HCT116 (cell line): ENCODE measurements around the gene CDH23. TPM values are rescaled to one million over a fixed set of nuclear protein-coding genes. Genes with fewer than 3 reads are reported as not detected.

Experiments
- ATAC-seq: fragments of 200-7000 bp; cut with Tn5 transposase; 2 replicates; pipeline ENCODE4 v1.9.1; 2020; ENCODE audit warnings: mild to moderate bottlenecking, moderate library complexity
- BruUV-seq: library from RNA; stranded (reverse); fragments of 400-500 nt; replicated peaks from 2 replicates; lab custom pipeline; 2021; lab: Mats Ljungman, UMichigan
- CTCF ChIA-PET: fragments of 300-600 bp; sonication (Branson Sonifier 250); formaldehyde crosslinking; loops from one replicate; lab custom pipeline; 2021; ENCODE audit warnings: antibody characterized with exemption; lab: Charles Lee
- POLR2A ChIA-PET: fragments of 300-600, 350-600 bp; sonication (Branson Sonifier 250); formaldehyde crosslinking; loops from one replicate; lab custom pipeline; 2021; ENCODE audit warnings: antibody characterized with exemption; lab: Charles Lee
- RAD21 ChIA-PET, 2 experiments: fragments of 300-600 bp; sonication (Branson Sonifier 250); formaldehyde crosslinking; loops; one replicate each; lab custom pipeline; 2023; ENCODE audit warnings: low total read pairs in 2 of 2; ENCODE audit not compliant: uncharacterized antibody in 2 of 2, unreplicated experiment in 2 of 2, low non-redundant PET in 1 of 2; lab: Charles Lee
- DNase-seq: peaks from one replicate; pipeline ENCODE4 v3.0.0-alpha.2; 2010; ENCODE audit warnings: low read depth, low spot score
- H2AFZ ChIP-seq: fragments of 200-600 bp; shearing (Covaris generic), sonication (generic); 2 replicates; pipeline ENCODE4 v1.6.1; 2017; ENCODE audit warnings: low read depth, mixed run types, mixed read lengths, antibody characterized with exemption, low read length; ENCODE audit not compliant: poor library complexity, severe bottlenecking
- H3K27ac ChIP-seq: 2 replicates; pipeline ENCODE4 v1.5.1; 2012; ENCODE audit warnings: low read depth, low read length
- H3K27me3 ChIP-seq: fragments of 200-600 bp; sonication (generic); 2 replicates; pipeline ENCODE4 v1.6.1; 2016; ENCODE audit warnings: mixed run types, low read length, mixed read lengths; ENCODE audit not compliant: insufficient read depth
- H3K36me3 ChIP-seq, 2 experiments: fragments of 200-500 bp in 1 of 2; fragments of 200-600 bp in 1 of 2; sonication (Bioruptor generic) in 1 of 2; sonication (generic) in 1 of 2; 2 replicates each; pipeline versions ENCODE4 v1.5.1 to v1.6.1; 2014 to 2016; ENCODE audit warnings: low read length in 2 of 2, inconsistent platforms in 1 of 2, mixed read lengths in 1 of 2, mixed run types in 1 of 2; ENCODE audit not compliant: insufficient read depth in 2 of 2, control insufficient read depth in 1 of 2
- H3K4me1 ChIP-seq, 2 experiments: fragments of 200-600 bp in 1 of 2; sonication (generic) in 1 of 2; 2 replicates each; pipeline versions ENCODE4 v1.5.1 to v1.6.1; 2012 to 2017; ENCODE audit warnings: low read length in 2 of 2, inconsistent platforms in 1 of 2, mild to moderate bottlenecking in 1 of 2, mixed read lengths in 1 of 2, mixed run types in 1 of 2, moderate library complexity in 1 of 2; ENCODE audit not compliant: insufficient read depth in 2 of 2, control insufficient read depth in 1 of 2
- H3K4me2 ChIP-seq: fragments of 200-600 bp; sonication (generic); 2 replicates; pipeline ENCODE4 v1.6.1; 2017; ENCODE audit warnings: mixed run types, low read length, mixed read lengths
- H3K4me3 ChIP-seq, 2 experiments: fragments of 200-600 bp in 1 of 2; sonication (generic) in 1 of 2; replicated peaks in 1 of 2; 2 replicates each; pipeline ENCODE4 v1.5.1; 2011 to 2016; ENCODE audit warnings: low read length in 2 of 2, control low read depth in 1 of 2, low read depth in 1 of 2, mild to moderate bottlenecking in 1 of 2, mixed read lengths in 1 of 2, mixed run types in 1 of 2
- H3K79me2 ChIP-seq: fragments of 200-600 bp; sonication (generic); 2 replicates; pipeline ENCODE4 v1.6.1; 2017; ENCODE audit warnings: mild to moderate bottlenecking, mixed run types, low read length, moderate library complexity, mixed read lengths; ENCODE audit not compliant: insufficient read depth
- H3K9ac ChIP-seq: fragments of 200-600 bp; sonication (generic); 2 replicates; pipeline ENCODE4 v1.6.1; 2016; ENCODE audit warnings: low read length, mixed read lengths
- H3K9me2 ChIP-seq: fragments of 200-600 bp; sonication (generic), shearing (Covaris generic); 2 replicates; pipeline ENCODE4 v1.6.1; 2017; ENCODE audit warnings: mixed run types, mild to moderate bottlenecking, moderate library complexity; ENCODE audit not compliant: insufficient read depth
- H3K9me3 ChIP-seq, 2 experiments: fragments of 200-500 bp in 1 of 2; fragments of 200-600 bp in 1 of 2; sonication (Bioruptor generic) in 1 of 2; sonication (generic) in 1 of 2; 2 replicates each; pipeline ENCODE4 v1.6.1; 2014 to 2017; ENCODE audit warnings: low read length in 2 of 2, mixed read lengths in 2 of 2, inconsistent platforms in 1 of 2, low read depth in 1 of 2, mild to moderate bottlenecking in 1 of 2, mixed run types in 1 of 2, moderate library complexity in 1 of 2; ENCODE audit not compliant: control insufficient read depth in 1 of 2, insufficient read depth in 1 of 2
- H4K20me1 ChIP-seq: fragments of 200-600 bp; sonication (generic), shearing (Covaris generic); 2 replicates; pipeline ENCODE4 v1.6.1; 2017; ENCODE audit warnings: mixed run types, mild to moderate bottlenecking, moderate library complexity; ENCODE audit not compliant: insufficient read depth
- ATF3 ChIP-seq: IDR thresholded peaks from 2 replicates; pipeline ENCODE4 v1.6.1; 2012
- CBX3 ChIP-seq: IDR thresholded peaks from 2 replicates; pipeline ENCODE4 v1.6.1; 2012; ENCODE audit warnings: low read depth
- CEBPB ChIP-seq: IDR thresholded peaks from 2 replicates; pipeline ENCODE4 v1.6.1; 2012; ENCODE audit warnings: low read depth
- CTCF ChIP-seq, 3 experiments: fragments of 200-600 bp in 1 of 3; sonication (generic) in 1 of 3; IDR thresholded peaks in 2 of 3; conservative IDR thresholded peaks in 1 of 3; 2 replicates each; pipeline ENCODE4 v1.5.1; 2012 to 2017; ENCODE audit warnings: low read depth in 2 of 3, low read length in 2 of 3, antibody characterized with exemption in 1 of 3, borderline replicate concordance in 1 of 3, control low read depth in 1 of 3, mild to moderate bottlenecking in 1 of 3, mixed read lengths in 1 of 3, mixed run types in 1 of 3, moderate library complexity in 1 of 3; ENCODE audit not compliant: insufficient read depth in 1 of 3
- ELF1 ChIP-seq: IDR thresholded peaks from 2 replicates; pipeline ENCODE4 v1.6.1; 2012; ENCODE audit warnings: low read depth, borderline replicate concordance
- EZH2 ChIP-seq: fragments of 200-600 bp; sonication (generic); IDR thresholded peaks from 2 replicates; pipeline ENCODE4 v1.6.1; 2017; ENCODE audit warnings: antibody characterized with exemption, mixed run types
- EZH2phosphoT487 ChIP-seq: fragments of 200-600 bp; IDR thresholded peaks from 2 replicates; pipeline ENCODE4 v1.6.1; 2018; ENCODE audit warnings: antibody characterized with exemption, borderline replicate concordance
- FOSL1 ChIP-seq: IDR thresholded peaks from 2 replicates; pipeline ENCODE4 v1.6.1; 2012; ENCODE audit warnings: low read depth
- JUND ChIP-seq: IDR thresholded peaks from 2 replicates; pipeline ENCODE4 v1.6.1; 2012
- MAX ChIP-seq: IDR thresholded peaks from 2 replicates; pipeline ENCODE4 v1.6.1; 2012
- POLR2A ChIP-seq: IDR thresholded peaks from 2 replicates; pipeline ENCODE4 v1.7.0; 2011; ENCODE audit warnings: borderline replicate concordance; ENCODE audit not compliant: insufficient read depth, insufficient read length; ENCODE audit errors: extremely low read depth
- SIN3A ChIP-seq: IDR thresholded peaks from 2 replicates; pipeline ENCODE4 v1.6.1; 2012; ENCODE audit warnings: low read depth
- SP1 ChIP-seq: IDR thresholded peaks from 2 replicates; pipeline ENCODE4 v1.6.1; 2012; ENCODE audit warnings: low read depth
- SRF ChIP-seq: IDR thresholded peaks from 2 replicates; pipeline ENCODE4 v1.6.1; 2012; ENCODE audit warnings: low read depth
- TCF7L2 ChIP-seq: IDR thresholded peaks from 2 replicates; pipeline ENCODE4 v1.7.0; 2011; ENCODE audit warnings: borderline replicate concordance, inconsistent platforms; ENCODE audit not compliant: insufficient read depth, insufficient read length; ENCODE audit errors: extremely low read depth
- YY1 ChIP-seq: IDR thresholded peaks from 2 replicates; pipeline ENCODE4 v1.6.1; 2011; ENCODE audit warnings: low read length, low read depth, moderate library complexity, mild to moderate bottlenecking; ENCODE audit not compliant: insufficient replicate concordance; ENCODE audit errors: extremely low read depth
- ZBTB33 ChIP-seq: IDR thresholded peaks from 2 replicates; pipeline ENCODE4 v1.6.1; 2011; ENCODE audit warnings: mild to moderate bottlenecking, low read length, moderate library complexity; ENCODE audit not compliant: insufficient replicate concordance; ENCODE audit errors: extremely low read depth
- ZFX ChIP-seq: fragments of 450-650 bp; IDR thresholded peaks from 2 replicates; pipeline ENCODE4 v1.6.1; 2017
- intact Hi-C: fragments of 100-400 bp; cut with micrococcal nuclease; formaldehyde crosslinking; loops from 2 replicates; pipeline ENCODE4 v1.10.0; 2022
- total RNA-seq: library from RNA; stranded (reverse); gene quantifications from one replicate; pipeline ENCODE4 v1.2.1, GENCODE V29; 2021; ENCODE audit not compliant: unreplicated experiment

CDH23 gene
- total RNA-seq, 1 experiment from 2014 or later, result not detected

- H3K9me2 ChIP-seq, result no peaks in the 10 kb centered on the region
- H2AFZ ChIP-seq, result no peak overlapping the region
- no peak overlapping the region for H3K27ac ChIP-seq
- BruUV-seq, result no TSS peak
- H3K36me3 ChIP-seq, result no peaks in the 10 kb centered on the region
- no peaks in the 10 kb centered on the region for H4K20me1 ChIP-seq
- intact Hi-C loops, result no loop called here
- H3K4me1 ChIP-seq, result no peaks in the 10 kb centered on the region
- no peaks in the 10 kb centered on the region for H3K79me2 ChIP-seq
- DNase-seq, result no peak
- no peak for ATAC-seq
- CTCF ChIA-PET, result no interaction called here
- TF ChIP-seq CBX3, result no peak
- no peak for TF ChIP-seq CEBPB
- TF ChIP-seq SIN3A, result no peak
- TF ChIP-seq MAX, result no peak
- no peak for TF ChIP-seq ZFX
- TF ChIP-seq ATF3, result no peak
- TF ChIP-seq YY1, result no peak
- TF ChIP-seq ZBTB33, result no peak
- TF ChIP-seq TCF7L2, result no peak
- TF ChIP-seq SP1, result no peak
- TF ChIP-seq EZH2, result no peak
- no peak for TF ChIP-seq JUND
- TF ChIP-seq FOSL1, result no peak
- TF ChIP-seq SRF, result no peak
- TF ChIP-seq ELF1, result no peak
- no peak for TF ChIP-seq POLR2A
- no peak for TF ChIP-seq CTCF (IDR thresholded peaks at IDR 0.05 in 2 of 3, conservative IDR thresholded peaks at IDR 0.05 in 1 of 3; ENCODE audit: borderline replicate concordance in 1 of 3, insufficient read depth in 1 of 3, low read depth in 2 of 3, low read length in 2 of 3)
- no peak for TF ChIP-seq EZH2phosphoT487
- H3K9ac ChIP-seq, result no peak overlapping the region
- POLR2A ChIA-PET, result no interaction called here
- H3K27me3 ChIP-seq, result peaks cover 11% of the 10 kb centered on the region; the same call in 1 of the 2 replicates
- no peak overlapping the region for H3K4me2 ChIP-seq
- H3K9me3 ChIP-seq, result no peaks in the 10 kb centered on the region
- RAD21 ChIA-PET, result no interaction called here
- H3K4me3 ChIP-seq, result no peak overlapping the region
These were observed 141.0 kb downstream of the CDH23 start for GRCh38 chr10:71537681-71538080.
